HK-2 (cell line): ENCODE measurements around the gene GAST.

Experiments
- DNase-seq: peaks from one replicate; pipeline ENCODE4 v3.0.0-alpha.2; 2018; ENCODE audit not compliant: unreplicated experiment

GAST gene

GRCh38 chr17:41707803-41708669 lies 4.1 kb upstream of the GAST start:
- no peak for DNase-seq

GRCh38 chr17:41710472-41711090 lies 1.6 kb upstream of the GAST start:
- DNase-seq, result no peak

GRCh38 chr17:41717408-41718286 lies 5.5 kb downstream of the GAST start:
- DNase-seq, result no peak

GRCh38 chr17:41718287-41718645 lies 6.1 kb downstream of the GAST start:
- DNase-seq, result no peak

- no peak for DNase-seq
These were observed 10.1 kb downstream of the GAST start for GRCh38 chr17:41722231-41722630.

GRCh38 chr17:41723801-41724475 lies 11.8 kb downstream of the GAST start:
- DNase-seq, result no peak

- DNase-seq, result no peak
These were observed 12.4 kb downstream of the GAST start for GRCh38 chr17:41724476-41725050.

GRCh38 chr17:41725134-41725533 lies 13.0 kb downstream of the GAST start:
- no peak for DNase-seq

- no peak for DNase-seq
These were observed 15.9 kb downstream of the GAST start for GRCh38 chr17:41728056-41728455.

GRCh38 chr17:41730479-41730878 lies 18.3 kb downstream of the GAST start:
- DNase-seq, result no peak

GRCh38 chr17:41731836-41732235 lies 19.7 kb downstream of the GAST start:
- no peak for DNase-seq

- DNase-seq, result no peak
These were observed 21.4 kb downstream of the GAST start for GRCh38 chr17:41733348-41734138.

GRCh38 chr17:41734139-41734948 lies 22.2 kb downstream of the GAST start, which contains the start of gene HAP1:
HAP1 (minus strand) TSS chr17:41734643; CDS start chr17:41734634, 9 bp downstream.
- peak; percentile 46 for DNase-seq

GRCh38 chr17:41734949-41735313 lies 22.8 kb downstream of the GAST start:
- no peak for DNase-seq

GRCh38 chr17:41735744-41736143 lies 23.6 kb downstream of the GAST start:
- DNase-seq, result no peak

- no peak for DNase-seq
These were observed 25.0 kb downstream of the GAST start for GRCh38 chr17:41736983-41737679.

- DNase-seq, result no peak
These were observed 25.5 kb downstream of the GAST start for GRCh38 chr17:41737680-41738023.

- DNase-seq, result peak; percentile 87
These were observed 26.1 kb downstream of the GAST start for GRCh38 chr17:41738077-41738800.

GRCh38 chr17:41738801-41739112 lies 26.6 kb downstream of the GAST start:
- no peak for DNase-seq
